H9 (cell line): ENCODE measurements around the gene MRPL20. TPM values are rescaled to one million over a fixed set of nuclear protein-coding genes. Genes with fewer than 3 reads are reported as not detected.

Experiments used
- DNase-seq: peaks from one replicate; pipeline ENCODE4 v3.0.0-alpha.2; 2017
- H2AFZ ChIP-seq: one replicate; pipeline ENCODE4 v1.6.1; 2013; ENCODE audit warnings: mild to moderate bottlenecking, low read length, control low read depth, moderate library complexity
- H2AK5ac ChIP-seq: 2 replicates; pipeline ENCODE4 v1.6.1; 2013; ENCODE audit warnings: low read length, control low read depth, mixed read lengths; ENCODE audit not compliant: insufficient read length
- H2BK120ac ChIP-seq: one replicate; pipeline ENCODE4 v1.6.1; 2013; ENCODE audit warnings: low read depth, mild to moderate bottlenecking, low read length, control low read depth, inconsistent platforms; ENCODE audit not compliant: poor library complexity, severe bottlenecking
- H2BK12ac ChIP-seq: 2 replicates; pipeline ENCODE4 v1.6.1; 2013; ENCODE audit warnings: low read length, control low read depth, mixed read lengths, low read depth; ENCODE audit not compliant: insufficient read length
- H2BK15ac ChIP-seq: 2 replicates; pipeline ENCODE4 v1.6.1; 2013; ENCODE audit warnings: low read depth, low read length, control low read depth
- H2BK20ac ChIP-seq: one replicate; pipeline ENCODE4 v1.6.1; 2013; ENCODE audit warnings: low read depth, mild to moderate bottlenecking, low read length, control low read depth, inconsistent platforms; ENCODE audit not compliant: poor library complexity, severe bottlenecking
- H2BK5ac ChIP-seq: 2 replicates; pipeline ENCODE4 v1.6.1; 2013; ENCODE audit warnings: low read length, control low read depth, mixed read lengths; ENCODE audit not compliant: insufficient read length
- H3K14ac ChIP-seq: 2 replicates; pipeline ENCODE4 v1.6.1; 2013; ENCODE audit warnings: low read length, control low read depth; ENCODE audit not compliant: insufficient read depth
- H3K18ac ChIP-seq: 2 replicates; pipeline ENCODE4 v1.6.1; 2013; ENCODE audit warnings: low read depth, mild to moderate bottlenecking, mixed read lengths, low read length, control low read depth; ENCODE audit not compliant: insufficient read length
- H3K23ac ChIP-seq: 2 replicates; pipeline ENCODE4 v1.6.1; 2013; ENCODE audit warnings: low read length, control low read depth, mixed read lengths, low read depth; ENCODE audit not compliant: insufficient read length
- H3K23me2 ChIP-seq: 2 replicates; pipeline ENCODE4 v1.6.1; 2013; ENCODE audit warnings: low read depth, mild to moderate bottlenecking, mixed read lengths, low read length, control low read depth; ENCODE audit not compliant: insufficient read length, poor library complexity, severe bottlenecking
- H3K27ac ChIP-seq: 2 replicates; pipeline ENCODE4 v1.5.1; 2013; ENCODE audit warnings: low read length, control low read depth, mixed read lengths, low read depth; ENCODE audit not compliant: insufficient read length
- H3K27me3 ChIP-seq: 2 replicates; pipeline ENCODE4 v1.6.1; 2013; ENCODE audit warnings: low read length, control low read depth, inconsistent platforms; ENCODE audit not compliant: insufficient read depth
- H3K4ac ChIP-seq: 2 replicates; pipeline ENCODE4 v1.6.1; 2013; ENCODE audit warnings: low read depth, mild to moderate bottlenecking, control low read depth, inconsistent platforms, low read length, moderate library complexity
- H3K4me1 ChIP-seq: 2 replicates; pipeline ENCODE4 v1.6.1; 2013; ENCODE audit warnings: low read length, control low read depth, inconsistent platforms; ENCODE audit not compliant: insufficient read depth
- H3K4me2 ChIP-seq: 2 replicates; pipeline ENCODE4 v1.6.1; 2013; ENCODE audit warnings: low read length, control low read depth, mixed read lengths; ENCODE audit not compliant: insufficient read length, insufficient read depth
- H3K56ac ChIP-seq: 2 replicates; pipeline ENCODE4 v1.6.1; 2013; ENCODE audit warnings: low read depth, mild to moderate bottlenecking, mixed read lengths, low read length, control low read depth; ENCODE audit not compliant: insufficient read length
- H3K79me1 ChIP-seq: 2 replicates; pipeline ENCODE4 v1.6.1; 2013; ENCODE audit warnings: low read depth, mild to moderate bottlenecking, moderate library complexity, low read length, control low read depth, inconsistent platforms; ENCODE audit not compliant: insufficient read depth, poor library complexity, severe bottlenecking
- H3K79me2 ChIP-seq: 2 replicates; pipeline ENCODE4 v1.6.1; 2013; ENCODE audit warnings: low read length, control low read depth, inconsistent platforms; ENCODE audit not compliant: insufficient read depth
- H3K9ac ChIP-seq: 2 replicates; pipeline ENCODE4 v1.6.1; 2013; ENCODE audit warnings: low read length, control low read depth, mixed read lengths; ENCODE audit not compliant: insufficient read length; ENCODE audit errors: extremely low read depth
- H3K9me3 ChIP-seq: one replicate; pipeline ENCODE4 v1.6.1; 2013; ENCODE audit warnings: low read depth, low read length, inconsistent platforms; ENCODE audit not compliant: control insufficient read depth
- H3T11ph ChIP-seq: one replicate; pipeline ENCODE4 v1.6.1; 2013; ENCODE audit warnings: mild to moderate bottlenecking, low read length, control low read depth, inconsistent platforms
- H4K20me1 ChIP-seq: one replicate; pipeline ENCODE4 v1.6.1; 2013; ENCODE audit not compliant: control insufficient read depth, insufficient read length, insufficient read depth
- H4K5ac ChIP-seq: 2 replicates; pipeline ENCODE4 v1.6.1; 2013; ENCODE audit warnings: low read depth, mild to moderate bottlenecking, mixed read lengths, low read length, control low read depth; ENCODE audit not compliant: insufficient read length
- H4K8ac ChIP-seq: replicated peaks from 2 replicates; pipeline ENCODE4 v1.6.1; 2013; ENCODE audit warnings: low read length, control low read depth, mixed read lengths, low read depth; ENCODE audit not compliant: insufficient read length
- H4K91ac ChIP-seq: 2 replicates; pipeline ENCODE4 v1.6.1; 2013; ENCODE audit warnings: low read depth, mild to moderate bottlenecking, moderate library complexity, mixed read lengths, low read length, control low read depth; ENCODE audit not compliant: insufficient read length
- H3K27ac Mint-ChIP-seq, 3 experiments: 2 replicates in 2 of 3; 3 replicates in 1 of 3; pipeline ENCODE4 v1.8.0; 2020 to 2021; ENCODE audit warnings: mixed read lengths in 3 of 3, mild to moderate bottlenecking in 1 of 3, moderate library complexity in 1 of 3
- H3K27me3 Mint-ChIP-seq: 2 replicates; pipeline ENCODE4 v1.8.0; 2021; ENCODE audit warnings: low read depth, mild to moderate bottlenecking, moderate library complexity, mixed read lengths
- H3K36me3 Mint-ChIP-seq, 3 experiments: 2 replicates in 2 of 3; 3 replicates in 1 of 3; pipeline ENCODE4 v1.8.0; 2020 to 2021; ENCODE audit warnings: low read depth in 3 of 3, mixed read lengths in 3 of 3; ENCODE audit not compliant: insufficient read depth in 1 of 3
- H3K4me1 Mint-ChIP-seq, 2 experiments: 2 replicates each; pipeline ENCODE4 v1.8.0; 2020; ENCODE audit warnings: mixed read lengths in 2 of 2
- H3K4me3 Mint-ChIP-seq, 2 experiments: 2 replicates in 1 of 2; 3 replicates in 1 of 2; pipeline ENCODE4 v1.8.0; 2020 to 2021; ENCODE audit warnings: mild to moderate bottlenecking in 2 of 2, mixed read lengths in 2 of 2, moderate library complexity in 1 of 2
- H3K9me3 Mint-ChIP-seq, 2 experiments: 2 replicates in 1 of 2; 3 replicates in 1 of 2; pipeline ENCODE4 v1.8.0; 2020; ENCODE audit warnings: mild to moderate bottlenecking in 2 of 2, mixed read lengths in 2 of 2, moderate library complexity in 1 of 2
- WGBS: extraction: QIAGEN DNeasy Blood & Tissue Kit; methylation state at CpG from one replicate; pipeline ENCODE4 v1.1.7; 2013; ENCODE audit warnings: missing lambda C conversion rate, low lambda C conversion rate, mixed read lengths; ENCODE audit not compliant: insufficient read length; ENCODE audit errors: extremely low coverage; 5-methylcytosine and 5-hydroxymethylcytosine counted together
- total RNA-seq: library from RNA; stranded (reverse); gene quantifications from 2 replicates; pipeline ENCODE4 v1.2.1, GENCODE V29; 2021
- TF ChIP-seq, protein P1 (sequence below): fragments of 200-600 bp; sonication (generic); conservative IDR thresholded peaks from 3 replicates; pipeline ENCODE4 v1.8.0; 2021; ENCODE audit warnings: antibody characterized with exemption, mild to moderate bottlenecking

The MRPL20 gene
- total RNA-seq, 1 experiment from 2014 or later: 162 TPM

DNA sequence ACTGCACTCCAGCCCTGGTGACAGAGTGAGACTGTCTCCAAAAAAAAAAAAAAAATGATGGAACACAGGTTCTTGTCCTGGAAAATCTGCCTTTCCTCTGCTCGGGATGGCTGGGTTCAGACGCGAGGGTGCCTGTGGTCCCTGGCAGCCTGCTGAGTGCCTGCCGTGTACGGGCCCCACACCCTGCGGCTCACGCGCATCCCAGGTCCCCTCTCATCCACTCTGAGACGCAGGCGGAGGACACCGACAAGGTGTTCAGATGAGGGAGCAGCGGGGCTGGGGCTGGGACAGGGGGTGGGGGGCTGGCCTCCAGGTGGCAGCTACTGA is 18.3 kb upstream of the MRPL20 start:
- Histone ChIP-seq H3K79me2 (no peaks in the 10 kb centered on the region), H3K23me2 (peaks cover 3% of the 10 kb centered on the region), H2BK12ac (no peak overlapping the region), H2AFZ (no peak overlapping the region), H3K56ac (no peak overlapping the region), H3K4ac (no peak overlapping the region), H3K27ac (no peak overlapping the region), H2BK15ac (no peak overlapping the region), H4K20me1 (no peaks in the 10 kb centered on the region), H4K8ac (no peak overlapping the region), H2AK5ac (no peak overlapping the region), H3K9ac (no peak overlapping the region), H3K4me1 (peaks cover 5% of the 10 kb centered on the region; the same call in 1 of the 2 replicates), H2BK5ac (no peak overlapping the region), H3T11ph (no peak overlapping the region), H3K4me2 (no peak overlapping the region), H3K23ac (no peak overlapping the region), H2BK20ac (no peak overlapping the region), H4K91ac (no peak overlapping the region), H3K18ac (no peak overlapping the region), H2BK120ac (no peak overlapping the region), H4K5ac (no peak overlapping the region), H3K9me3 (no peaks in the 10 kb centered on the region), H3K27me3 (no peaks in the 10 kb centered on the region), H3K79me1 (no peaks in the 10 kb centered on the region), H3K14ac (no peak overlapping the region)
- Mint-ChIP-seq H3K9me3 (peaks cover 3 to 4% of the 10 kb centered on the region in 2 experiments; a peak in 4 of 5 replicates), H3K36me3 (peaks cover 3 to 5% (median 4%) of the 10 kb centered on the region in 3 experiments; a peak in 6 of 7 replicates), H3K4me3 (peak overlapping the region in 1 of 2 experiments; percentile 59; a peak in 2 of 5 replicates), H3K4me1 (peaks cover 31 to 50% of the 10 kb centered on the region in 2 experiments), H3K27me3 (no peaks in the 10 kb centered on the region), H3K27ac (peak overlapping the region in 2 of 3 experiments; percentile 61 to 70; a peak in 1 of 7 replicates)
- no peak for DNase-seq
- TF ChIP-seq, protein P1, sequence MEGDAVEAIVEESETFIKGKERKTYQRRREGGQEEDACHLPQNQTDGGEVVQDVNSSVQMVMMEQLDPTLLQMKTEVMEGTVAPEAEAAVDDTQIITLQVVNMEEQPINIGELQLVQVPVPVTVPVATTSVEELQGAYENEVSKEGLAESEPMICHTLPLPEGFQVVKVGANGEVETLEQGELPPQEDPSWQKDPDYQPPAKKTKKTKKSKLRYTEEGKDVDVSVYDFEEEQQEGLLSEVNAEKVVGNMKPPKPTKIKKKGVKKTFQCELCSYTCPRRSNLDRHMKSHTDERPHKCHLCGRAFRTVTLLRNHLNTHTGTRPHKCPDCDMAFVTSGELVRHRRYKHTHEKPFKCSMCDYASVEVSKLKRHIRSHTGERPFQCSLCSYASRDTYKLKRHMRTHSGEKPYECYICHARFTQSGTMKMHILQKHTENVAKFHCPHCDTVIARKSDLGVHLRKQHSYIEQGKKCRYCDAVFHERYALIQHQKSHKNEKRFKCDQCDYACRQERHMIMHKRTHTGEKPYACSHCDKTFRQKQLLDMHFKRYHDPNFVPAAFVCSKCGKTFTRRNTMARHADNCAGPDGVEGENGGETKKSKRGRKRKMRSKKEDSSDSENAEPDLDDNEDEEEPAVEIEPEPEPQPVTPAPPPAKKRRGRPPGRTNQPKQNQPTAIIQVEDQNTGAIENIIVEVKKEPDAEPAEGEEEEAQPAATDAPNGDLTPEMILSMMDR: no peak
- no CpG with 5 or more reads among the region's 12 CpGs for WGBS
